ENCODE data around the gene NCK2. TPM values are rescaled to one million over a fixed set of nuclear protein-coding genes. Genes with fewer than 3 reads are reported as not detected.

The NCK2 gene
- total RNA-seq, 1 experiment from 2014 or later: 49.2 TPM

GRCh38 chr2:105778080-105778607 lies 33.4 kb downstream of the NCK2 start:
- no peak overlapping the region for H4K91ac ChIP-seq (ENCODE audit: insufficient read length, low read depth, low read length)
- H3K56ac ChIP-seq (ENCODE audit: insufficient read length, low read depth, low read length): no peak overlapping the region
- no peaks in the 10 kb centered on the region for H3K23me2 ChIP-seq (ENCODE audit: insufficient read length, low read depth, low read length, poor library complexity, severe bottlenecking)
- H2BK20ac ChIP-seq (ENCODE audit: low read depth, low read length, poor library complexity, severe bottlenecking): no peak overlapping the region
- no peak overlapping the region for H3K4ac ChIP-seq (ENCODE audit: low read depth, low read length)
- H2AK5ac ChIP-seq (ENCODE audit: insufficient read length, low read length): no peak overlapping the region
- Mint-ChIP-seq H3K36me3 (ENCODE audit: insufficient read depth in 1 of 3, low read depth in 3 of 3) (peaks cover 2 to 14% (median 6%) of the 10 kb centered on the region in 3 experiments; a peak in 4 of 7 replicates), H3K4me1 (peaks cover 74% of the 10 kb centered on the region in 2 experiments), H3K9me3 (no peaks in the 10 kb centered on the region), H3K27ac (peak overlapping the region in 1 of 3 experiments; percentile 30; a peak in 3 of 7 replicates), H3K4me3 (no peak overlapping the region), H3K27me3 (ENCODE audit: low read depth) (no peaks in the 10 kb centered on the region)
- no peaks in the 10 kb centered on the region for H3K4me1 ChIP-seq (ENCODE audit: insufficient read depth, low read length)
- DNase-seq: no peak
- no peak overlapping the region for H2BK120ac ChIP-seq (ENCODE audit: low read depth, low read length, poor library complexity, severe bottlenecking)
- no peaks in the 10 kb centered on the region for H4K20me1 ChIP-seq (ENCODE audit: control insufficient read depth, insufficient read depth, insufficient read length)
- H2BK12ac ChIP-seq (ENCODE audit: insufficient read length, low read depth, low read length): no peak overlapping the region
- H3T11ph ChIP-seq (ENCODE audit: low read length): no peak overlapping the region
- WGBS (ENCODE audit: extremely low coverage, insufficient read length, low lambda C conversion rate): no CpG with 5 or more reads among the region's 6 CpGs
- H2AFZ ChIP-seq (ENCODE audit: low read length): no peak overlapping the region
- H3K27me3 ChIP-seq (ENCODE audit: insufficient read depth, low read length): no peaks in the 10 kb centered on the region
- H2BK5ac ChIP-seq (ENCODE audit: insufficient read length, low read length): no peak overlapping the region
- no peak overlapping the region for H3K4me2 ChIP-seq (ENCODE audit: insufficient read depth, insufficient read length, low read length)
- no peak overlapping the region for H3K23ac ChIP-seq (ENCODE audit: insufficient read length, low read depth, low read length)
- H3K27ac ChIP-seq (ENCODE audit: insufficient read length, low read depth, low read length): no peak overlapping the region
- H3K9ac ChIP-seq (ENCODE audit: extremely low read depth, insufficient read length, low read length): no peak overlapping the region
- H3K79me1 ChIP-seq (ENCODE audit: insufficient read depth, low read depth, low read length, poor library complexity, severe bottlenecking): peaks cover 15% of the 10 kb centered on the region
- H3K9me3 ChIP-seq (ENCODE audit: control insufficient read depth, low read depth, low read length): no peaks in the 10 kb centered on the region
- no peak overlapping the region for H4K8ac ChIP-seq (replicated peaks; ENCODE audit: insufficient read length, low read depth, low read length)
- H3K14ac ChIP-seq (ENCODE audit: insufficient read depth, low read length): no peak overlapping the region
- H3K79me2 ChIP-seq (ENCODE audit: insufficient read depth, low read length): peaks cover 15% of the 10 kb centered on the region; the same call in 1 of the 2 replicates
- TF ChIP-seq CTCF (conservative IDR thresholded peaks at IDR 0.05): no peak
- H2BK15ac ChIP-seq (ENCODE audit: low read depth, low read length): no peak overlapping the region
- no peak overlapping the region for H3K18ac ChIP-seq (ENCODE audit: insufficient read length, low read depth, low read length)
- H4K5ac ChIP-seq (ENCODE audit: insufficient read length, low read depth, low read length): no peak overlapping the region
